Stimulated activated memory B cell treated with anti-CD40 and anti-IgM and Interleukin-4, amounts not matched to agents 10 μg/mL and 1 μg/mL and 100 μg/mL, for 72 hours (primary cell): Measurements from ENCODE around the gene KIF23.
"Not testable (repeated sequence)": the region's sequence is repeated elsewhere in the genome, so short reads cannot be mapped to it uniquely, and the experiment has no call there.

Source experiments
- ATAC-seq: fragments of 150-1000 bp; cut with Tn5 transposase; 2 replicates; pipeline ENCODE4 v1.10.0; 2021
- H3K27ac Mint-ChIP-seq: one replicate; pipeline ENCODE4 v1.8.0; 2022; ENCODE audit warnings: mild to moderate bottlenecking, mixed read lengths
- H3K27me3 Mint-ChIP-seq: one replicate; pipeline ENCODE4 v1.8.0; 2022; ENCODE audit warnings: mixed read lengths
- H3K36me3 Mint-ChIP-seq: one replicate; pipeline ENCODE4 v1.8.0; 2022; ENCODE audit warnings: mixed read lengths
- H3K4me1 Mint-ChIP-seq: one replicate; pipeline ENCODE4 v1.8.0; 2022; ENCODE audit warnings: mixed read lengths
- H3K4me3 Mint-ChIP-seq: one replicate; pipeline ENCODE4 v1.8.0; 2022; ENCODE audit warnings: mild to moderate bottlenecking, moderate library complexity, mixed read lengths
- H3K9me3 Mint-ChIP-seq: one replicate; pipeline ENCODE4 v1.8.0; 2022; ENCODE audit warnings: mixed read lengths

KIF23 gene

DNA sequence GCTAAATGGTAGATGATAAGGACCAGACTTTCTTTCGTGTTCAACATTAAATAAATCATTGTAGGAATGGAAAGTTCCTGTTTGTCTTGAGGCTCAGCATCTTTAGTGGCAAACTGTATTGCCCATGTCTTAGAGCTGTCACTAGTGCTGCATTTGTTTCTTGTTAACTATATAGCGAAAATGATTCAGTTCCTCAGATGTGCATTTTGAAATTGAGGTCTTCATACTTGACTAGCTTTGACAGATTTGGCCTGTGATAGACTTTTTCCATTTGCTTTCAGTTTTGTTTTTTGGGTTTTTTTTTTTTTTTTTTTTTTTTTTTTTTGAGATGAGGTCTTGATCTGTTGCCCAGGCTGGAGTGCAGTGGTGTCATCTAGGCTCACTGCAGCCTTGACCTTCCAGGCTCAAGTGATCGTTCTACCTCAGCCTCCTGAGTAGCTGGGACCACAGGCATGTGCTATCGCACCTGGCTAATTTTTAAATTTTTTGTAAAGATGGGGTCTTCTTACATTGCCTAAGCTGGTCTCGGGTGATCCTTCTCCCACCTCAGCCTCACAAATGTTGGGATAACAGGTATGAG lies 29.0 kb downstream of the KIF23 start:
- peak overlapping the region; percentile 75 for H3K27ac Mint-ChIP-seq
- no peaks in the 10 kb centered on the region for H3K9me3 Mint-ChIP-seq
- peaks cover 8% of the 10 kb centered on the region for H3K4me1 Mint-ChIP-seq
- H3K27me3 Mint-ChIP-seq = no peaks in the 10 kb centered on the region
- no peaks in the 10 kb centered on the region for H3K36me3 Mint-ChIP-seq
- H3K4me3 Mint-ChIP-seq = no peak overlapping the region
- ATAC-seq = peak; percentile 91

- Mint-ChIP-seq H3K27me3 (no peaks in the 10 kb centered on the region), H3K27ac (no peak overlapping the region), H3K4me3 (no peak overlapping the region), H3K4me1 (peaks cover 8% of the 10 kb centered on the region), H3K36me3 (no peaks in the 10 kb centered on the region), H3K9me3 (no peaks in the 10 kb centered on the region)
- ATAC-seq = no peak
Measured at GRCh38 chr15:69444686-69445085, 30.5 kb downstream of the KIF23 start.

- no peak overlapping the region for H3K4me3 Mint-ChIP-seq
- ATAC-seq = no peak
- H3K27me3 Mint-ChIP-seq = no peaks in the 10 kb centered on the region
- H3K9me3 Mint-ChIP-seq = no peaks in the 10 kb centered on the region
- peaks cover 14% of the 10 kb centered on the region for H3K4me1 Mint-ChIP-seq
- no peaks in the 10 kb centered on the region for H3K36me3 Mint-ChIP-seq
- H3K27ac Mint-ChIP-seq = no peak overlapping the region
Measured at GRCh38 chr15:69446953-69447352, 32.8 kb downstream of the KIF23 start.

DNA sequence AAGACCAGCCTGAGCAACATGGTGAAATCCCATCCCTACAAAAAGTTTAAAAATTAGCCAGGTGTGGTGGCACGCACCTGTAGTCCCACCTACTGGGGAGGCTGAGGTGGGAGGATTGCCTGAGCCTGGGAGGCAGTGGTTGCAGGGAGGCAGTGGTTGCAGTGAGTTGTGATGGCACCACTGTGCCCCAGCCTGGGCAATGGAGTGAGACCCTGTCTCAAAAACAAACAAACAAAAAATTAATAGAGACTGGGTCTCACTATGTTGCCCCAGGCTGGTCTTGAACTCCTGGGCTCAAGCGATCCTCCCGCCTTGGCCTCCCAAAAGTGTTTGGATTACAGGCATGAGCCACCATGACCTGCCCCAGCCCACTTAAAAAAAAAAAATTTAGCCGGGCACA lies 36.1 kb downstream of the KIF23 start:
- not testable (repeated sequence) for H3K4me3 Mint-ChIP-seq, H3K27ac Mint-ChIP-seq, H3K27me3 Mint-ChIP-seq, H3K9me3 Mint-ChIP-seq, ATAC-seq
- H3K36me3 Mint-ChIP-seq = peaks cover 21% of the 10 kb centered on the region
- H3K4me1 Mint-ChIP-seq = peaks cover 31% of the 10 kb centered on the region

GRCh38 chr15:69450968-69451695 lies 37.0 kb downstream of the KIF23 start:
- no peaks in the 10 kb centered on the region for H3K9me3 Mint-ChIP-seq
- peaks cover 31% of the 10 kb centered on the region for H3K36me3 Mint-ChIP-seq
- peaks cover 40% of the 10 kb centered on the region for H3K4me1 Mint-ChIP-seq

GRCh38 chr15:69451951-69452691 lies 38.0 kb downstream of the KIF23 start:
- peak; percentile 62 for ATAC-seq
- Mint-ChIP-seq H3K27me3 (no peaks in the 10 kb centered on the region), H3K4me1 (peaks cover 43% of the 10 kb centered on the region), H3K27ac (peak overlapping the region; percentile 99), H3K36me3 (peaks cover 37% of the 10 kb centered on the region), H3K9me3 (no peaks in the 10 kb centered on the region), H3K4me3 (peak overlapping the region; percentile 100)

More at GRCh38 chr15:69450968-69451695, 37.0 kb downstream of the KIF23 start:
- Mint-ChIP-seq H3K4me3 (no peak overlapping the region), H3K27ac (peak overlapping the region; percentile 99), H3K27me3 (no peaks in the 10 kb centered on the region)
- no peak for ATAC-seq

DNA sequence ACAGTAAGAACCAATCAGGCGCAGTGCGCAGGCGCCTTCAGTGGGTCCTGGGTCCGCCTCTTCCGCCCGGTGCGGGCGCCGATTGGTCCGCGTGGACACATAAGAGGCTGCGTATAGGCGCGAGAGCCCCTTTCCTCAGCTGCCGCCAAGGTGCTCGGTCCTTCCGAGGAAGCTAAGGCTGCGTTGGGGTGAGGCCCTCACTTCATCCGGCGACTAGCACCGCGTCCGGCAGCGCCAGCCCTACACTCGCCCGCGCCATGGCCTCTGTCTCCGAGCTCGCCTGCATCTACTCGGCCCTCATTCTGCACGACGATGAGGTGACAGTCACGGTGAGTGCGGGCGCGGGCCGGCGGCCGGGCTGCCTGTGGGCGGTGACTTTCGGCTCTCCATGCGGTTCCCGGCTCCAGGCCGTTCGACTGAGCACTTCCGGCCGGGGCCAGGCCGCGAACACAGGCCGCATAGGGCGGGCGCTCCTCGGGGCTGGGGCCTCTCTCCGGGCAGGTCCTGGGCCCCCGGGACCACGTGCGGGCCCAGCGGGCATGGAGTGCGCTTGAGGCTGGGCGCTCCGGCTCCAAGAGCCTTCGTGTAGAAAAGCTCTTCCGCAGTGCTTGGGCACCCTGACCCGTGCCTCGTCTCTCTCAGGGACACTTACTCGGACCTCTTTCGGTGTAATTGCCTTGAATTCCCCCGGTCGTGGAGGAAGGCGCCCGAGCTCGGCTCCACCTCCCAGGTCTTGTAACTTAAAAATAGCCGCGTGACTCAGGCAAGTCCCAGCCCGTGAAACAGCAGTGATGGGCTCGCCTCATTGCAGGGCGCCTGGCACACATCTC lies 38.8 kb downstream of the KIF23 start, which contains the start of gene RPLP1:
Gene RPLP1 (plus strand): TSS at position 127 of the 830 bp plus-strand sequence. CDS start 131 bp downstream, at position 258.
- Mint-ChIP-seq H3K4me3 (peak within 1 kb of the TSS; percentile 100), H3K36me3 (peaks cover 37% of the 10 kb centered on the region), H3K27me3 (no peaks in the 10 kb centered on the region), H3K4me1 (peaks cover 43% of the 10 kb centered on the region), H3K27ac (peak within 1 kb of the TSS; percentile 99), H3K9me3 (no peaks in the 10 kb centered on the region)
- ATAC-seq = peak; percentile 96

DNA sequence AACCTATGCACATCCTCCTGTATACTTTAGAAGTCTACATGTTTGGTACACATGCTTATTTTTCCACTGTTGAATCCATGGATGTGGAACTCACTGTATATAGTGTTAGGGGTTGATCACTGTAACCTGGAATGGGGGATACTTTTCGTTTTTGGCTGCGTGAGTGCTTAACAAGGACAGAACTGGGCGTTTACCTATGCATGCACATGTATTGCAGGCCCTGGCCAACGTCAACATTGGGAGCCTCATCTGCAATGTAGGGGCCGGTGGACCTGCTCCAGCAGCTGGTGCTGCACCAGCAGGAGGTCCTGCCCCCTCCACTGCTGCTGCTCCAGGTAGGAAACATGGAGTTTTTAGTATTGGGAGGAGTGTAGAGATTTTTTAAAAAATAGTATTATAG lies 40.8 kb downstream of the KIF23 start:
- no peaks in the 10 kb centered on the region for H3K27me3 Mint-ChIP-seq
- peaks cover 43% of the 10 kb centered on the region for H3K4me1 Mint-ChIP-seq
- peaks cover 37% of the 10 kb centered on the region for H3K36me3 Mint-ChIP-seq
- peak overlapping the region; percentile 100 for H3K4me3 Mint-ChIP-seq
- peak overlapping the region; percentile 99 for H3K27ac Mint-ChIP-seq
- no peaks in the 10 kb centered on the region for H3K9me3 Mint-ChIP-seq
- ATAC-seq = no peak

- Mint-ChIP-seq H3K4me1 (peaks cover 45% of the 10 kb centered on the region), H3K9me3 (no peaks in the 10 kb centered on the region), H3K36me3 (peaks cover 37% of the 10 kb centered on the region), H3K4me3 (no peak overlapping the region), H3K27ac (no peak overlapping the region), H3K27me3 (no peaks in the 10 kb centered on the region)
- no peak for ATAC-seq
Measured at GRCh38 chr15:69456208-69457166, 42.3 kb downstream of the KIF23 start.

DNA sequence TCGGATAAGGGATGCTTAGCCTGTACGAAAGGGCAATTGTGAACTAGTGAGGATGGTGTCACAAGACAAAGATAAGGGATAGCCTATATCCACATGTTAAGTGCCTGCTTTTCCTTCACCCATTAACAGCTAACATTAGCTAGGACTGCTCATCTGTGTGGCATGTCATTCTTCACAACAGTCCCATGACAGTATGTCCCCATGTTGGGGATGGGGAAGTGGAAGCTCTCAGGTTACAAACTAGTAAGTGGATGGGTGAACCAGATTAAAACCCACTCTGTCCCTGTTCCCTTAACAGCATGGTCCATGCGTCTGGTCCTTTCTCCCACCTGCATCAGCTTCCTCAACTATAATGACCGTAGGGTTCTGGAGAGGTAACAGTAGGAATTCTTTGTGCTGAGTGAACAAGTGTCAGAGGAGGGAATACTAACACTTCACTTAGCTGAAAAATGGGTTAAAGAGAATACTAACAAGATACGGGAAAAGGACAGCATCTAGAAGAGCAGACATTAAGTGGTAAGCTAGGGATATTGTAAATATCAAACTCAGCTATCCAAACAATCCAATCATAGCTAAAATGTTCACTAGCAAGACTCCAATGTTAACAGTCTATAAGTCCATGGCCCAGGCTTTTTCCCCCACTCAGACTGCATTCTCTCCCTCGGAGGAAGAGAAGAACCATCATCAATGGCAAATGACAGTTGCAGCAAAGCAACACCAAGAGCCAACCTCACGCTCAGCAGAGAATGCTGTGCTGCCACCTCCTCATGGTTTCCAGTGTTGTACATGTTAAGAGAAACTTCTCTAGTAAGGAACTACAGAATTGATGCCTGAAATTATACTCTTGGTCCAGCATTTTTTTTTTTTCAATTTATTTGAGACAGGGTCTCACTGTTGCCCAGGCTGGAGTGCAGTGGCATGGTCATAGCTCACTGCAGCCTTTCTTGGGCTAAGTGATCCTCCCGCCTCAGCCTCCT lies 43.4 kb downstream of the KIF23 start:
- no peaks in the 10 kb centered on the region for H3K27me3 Mint-ChIP-seq
- H3K36me3 Mint-ChIP-seq = peaks cover 37% of the 10 kb centered on the region
- no peak for ATAC-seq
- H3K27ac Mint-ChIP-seq = peak overlapping the region; percentile 5
- no peak overlapping the region for H3K4me3 Mint-ChIP-seq
- no peaks in the 10 kb centered on the region for H3K9me3 Mint-ChIP-seq
- H3K4me1 Mint-ChIP-seq = peaks cover 42% of the 10 kb centered on the region

GRCh38 chr15:69459066-69459465 lies 44.9 kb downstream of the KIF23 start:
- H3K4me1 Mint-ChIP-seq = peaks cover 45% of the 10 kb centered on the region
- H3K36me3 Mint-ChIP-seq = peaks cover 27% of the 10 kb centered on the region
- no peaks in the 10 kb centered on the region for H3K27me3 Mint-ChIP-seq
- no peak overlapping the region for H3K4me3 Mint-ChIP-seq
- no peaks in the 10 kb centered on the region for H3K9me3 Mint-ChIP-seq
- no peak for ATAC-seq
- no peak overlapping the region for H3K27ac Mint-ChIP-seq

- no peak overlapping the region for H3K27ac Mint-ChIP-seq
- H3K9me3 Mint-ChIP-seq = no peaks in the 10 kb centered on the region
- H3K4me1 Mint-ChIP-seq = peaks cover 31% of the 10 kb centered on the region
- no peaks in the 10 kb centered on the region for H3K27me3 Mint-ChIP-seq
- peaks cover 13% of the 10 kb centered on the region for H3K36me3 Mint-ChIP-seq
- H3K4me3 Mint-ChIP-seq = no peak overlapping the region
- no peak for ATAC-seq
Measured at GRCh38 chr15:69460481-69460880, 46.3 kb downstream of the KIF23 start.

DNA sequence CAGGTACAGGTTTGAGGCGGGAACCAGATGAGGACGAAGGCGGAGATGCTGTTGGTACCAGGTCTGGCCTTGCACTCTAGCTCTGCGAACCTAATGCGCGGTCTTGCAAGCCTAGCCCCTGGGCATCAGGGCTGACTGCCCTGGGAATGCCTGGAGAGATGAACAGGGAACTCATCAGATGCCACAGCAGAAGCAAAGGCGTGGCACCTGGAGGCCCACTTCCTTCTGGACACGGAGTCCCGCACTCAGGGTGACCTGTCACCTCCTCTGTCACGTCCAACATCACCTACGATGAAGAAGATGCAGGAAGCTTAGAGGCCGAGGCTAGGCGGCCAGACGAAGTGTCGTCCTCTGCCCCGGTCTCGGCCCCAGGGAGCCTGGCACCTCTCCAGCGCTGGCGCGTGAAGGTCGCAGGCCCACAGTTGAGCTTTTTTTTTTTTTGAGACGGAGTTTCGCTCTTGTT lies 47.9 kb downstream of the KIF23 start:
- Mint-ChIP-seq H3K27ac (peak overlapping the region; percentile 87), H3K27me3 (no peaks in the 10 kb centered on the region), H3K36me3 (no peaks in the 10 kb centered on the region), H3K4me1 (peaks cover 21% of the 10 kb centered on the region), H3K9me3 (no peaks in the 10 kb centered on the region), H3K4me3 (peak overlapping the region; percentile 91)
- ATAC-seq = no peak
